ENCODE data around the gene PRAME. TPM values are rescaled to one million over a fixed set of nuclear protein-coding genes. Genes with fewer than 3 reads are reported as not detected.

Gene PRAME
- total RNA-seq, 2 donors from 2014 or later: not detected

DNA sequence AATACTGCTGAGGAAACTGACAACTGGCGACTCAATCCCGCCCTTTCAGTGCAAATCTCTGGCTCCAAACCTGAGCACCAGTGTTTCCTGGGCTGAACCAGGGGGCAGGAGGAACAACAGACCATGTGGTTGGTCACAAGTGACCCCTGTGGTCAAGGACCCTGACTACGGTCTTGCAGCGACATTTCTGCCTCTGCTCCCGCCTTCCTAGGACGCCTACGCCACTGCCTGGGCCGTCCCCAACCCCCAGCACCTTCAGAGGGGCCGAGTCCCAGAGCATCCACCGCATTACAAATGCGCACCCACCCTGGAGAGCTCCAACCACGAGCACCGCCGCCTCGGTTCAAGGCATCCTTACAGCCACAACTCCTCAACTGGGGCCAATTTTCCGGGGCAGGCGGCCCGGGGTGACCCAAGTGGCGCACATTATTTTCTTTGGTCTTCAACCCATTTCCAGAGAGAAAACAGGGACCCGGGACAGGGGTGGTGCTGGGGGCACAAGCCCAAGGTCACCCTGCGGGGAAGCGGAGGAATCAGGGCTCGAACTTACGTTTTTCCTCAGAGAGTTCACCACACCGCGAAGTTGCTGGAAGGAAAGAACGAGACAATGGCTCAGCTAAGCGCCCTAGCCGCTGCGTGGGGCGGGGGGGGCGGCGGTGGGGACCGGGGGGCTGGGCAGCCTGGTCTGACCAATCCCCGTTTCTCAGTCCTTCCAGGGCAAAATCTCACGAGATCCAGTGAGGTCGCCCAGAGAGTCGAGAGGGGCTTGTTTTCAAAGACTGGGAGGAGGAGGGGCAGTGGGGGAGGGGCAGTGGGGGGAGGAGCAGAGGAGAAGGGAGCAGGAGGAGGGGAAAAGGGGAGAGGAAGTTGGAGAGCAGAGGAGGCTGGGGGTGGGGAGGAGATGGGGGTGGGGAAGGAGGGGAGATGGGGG is 1.8 kb downstream of the PRAME start:
- Histone ChIP-seq H3K36me3 (no peaks in the 10 kb centered on the region), H3K27ac (no peak overlapping the region), H3K4me1 (ENCODE audit: control insufficient read depth in 1 of 2, low read depth in 2 of 2) (no peaks in the 10 kb centered on the region), H3K4me3 (no peak overlapping the region), H3K9me3 (no peaks in the 10 kb centered on the region), H3K27me3 (replicated peaks; ENCODE audit: insufficient read depth) (no peaks in the 10 kb centered on the region)
- no peak for ATAC-seq (ENCODE audit: insufficient number of reproducible peaks, low FRiP score, low read depth)
- TF ChIP-seq, protein P1, sequence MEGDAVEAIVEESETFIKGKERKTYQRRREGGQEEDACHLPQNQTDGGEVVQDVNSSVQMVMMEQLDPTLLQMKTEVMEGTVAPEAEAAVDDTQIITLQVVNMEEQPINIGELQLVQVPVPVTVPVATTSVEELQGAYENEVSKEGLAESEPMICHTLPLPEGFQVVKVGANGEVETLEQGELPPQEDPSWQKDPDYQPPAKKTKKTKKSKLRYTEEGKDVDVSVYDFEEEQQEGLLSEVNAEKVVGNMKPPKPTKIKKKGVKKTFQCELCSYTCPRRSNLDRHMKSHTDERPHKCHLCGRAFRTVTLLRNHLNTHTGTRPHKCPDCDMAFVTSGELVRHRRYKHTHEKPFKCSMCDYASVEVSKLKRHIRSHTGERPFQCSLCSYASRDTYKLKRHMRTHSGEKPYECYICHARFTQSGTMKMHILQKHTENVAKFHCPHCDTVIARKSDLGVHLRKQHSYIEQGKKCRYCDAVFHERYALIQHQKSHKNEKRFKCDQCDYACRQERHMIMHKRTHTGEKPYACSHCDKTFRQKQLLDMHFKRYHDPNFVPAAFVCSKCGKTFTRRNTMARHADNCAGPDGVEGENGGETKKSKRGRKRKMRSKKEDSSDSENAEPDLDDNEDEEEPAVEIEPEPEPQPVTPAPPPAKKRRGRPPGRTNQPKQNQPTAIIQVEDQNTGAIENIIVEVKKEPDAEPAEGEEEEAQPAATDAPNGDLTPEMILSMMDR (IDR thresholded peaks at IDR 0.05): no peak
- no peak for DNase-seq (ENCODE audit: low spot score)

DNA sequence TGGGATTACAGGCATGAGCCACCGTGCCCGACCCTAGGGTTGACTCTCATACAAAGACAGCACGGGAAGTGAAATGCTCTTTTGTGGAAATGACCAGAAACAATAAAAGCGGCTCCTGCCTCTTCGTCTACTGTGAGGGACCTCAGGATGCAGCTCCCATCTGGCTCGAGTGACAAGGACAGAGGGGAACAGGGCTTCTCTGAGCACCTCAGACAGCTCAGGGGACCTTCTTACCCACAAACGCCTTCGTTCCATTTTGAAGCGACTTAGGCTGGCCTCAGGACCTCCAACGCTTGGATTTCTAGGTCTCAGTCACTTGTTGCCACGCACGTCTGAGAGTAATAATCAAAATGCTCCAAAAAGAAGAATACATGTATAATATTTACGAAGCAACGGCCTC is 2.5 kb downstream of the PRAME start:
- no peaks in the 10 kb centered on the region for H3K9me3 ChIP-seq
- H3K36me3 ChIP-seq: no peaks in the 10 kb centered on the region
- no peak overlapping the region for H3K4me3 ChIP-seq
- no peak for ATAC-seq (ENCODE audit: insufficient number of reproducible peaks, low FRiP score, low read depth)
- TF ChIP-seq, protein P1 (IDR thresholded peaks at IDR 0.05): no peak
- no peak overlapping the region for H3K27ac ChIP-seq
- no peaks in the 10 kb centered on the region for H3K27me3 ChIP-seq (replicated peaks; ENCODE audit: insufficient read depth)
- no peaks in the 10 kb centered on the region for H3K4me1 ChIP-seq (ENCODE audit: control insufficient read depth in 1 of 2, low read depth in 2 of 2)
- DNase-seq (ENCODE audit: low spot score): no peak

DNA sequence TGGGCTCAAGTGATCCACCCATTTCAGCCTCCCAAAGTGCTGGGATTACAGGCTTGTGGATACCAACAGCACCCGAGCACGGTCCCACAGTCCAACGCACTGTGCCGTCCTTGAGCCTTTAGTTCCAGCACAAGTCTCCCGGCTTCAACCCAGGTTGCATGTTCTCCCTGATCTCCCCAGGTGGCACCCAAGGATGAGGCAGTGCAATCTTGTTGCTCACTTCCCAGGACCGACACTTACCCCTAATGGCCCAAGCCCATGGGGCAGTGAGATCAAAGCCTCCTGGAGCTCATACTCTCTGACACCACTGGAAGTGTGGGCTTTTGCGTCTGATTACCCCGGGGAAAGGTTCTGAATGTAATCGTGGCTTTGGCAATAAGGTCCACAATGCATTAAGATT is 3.5 kb downstream of the PRAME start:
- no peak overlapping the region for H3K27ac ChIP-seq
- ATAC-seq (ENCODE audit: insufficient number of reproducible peaks, low FRiP score, low read depth) (no peak), DNase-seq (ENCODE audit: low spot score) (no peak)
- no peaks in the 10 kb centered on the region for H3K27me3 ChIP-seq (replicated peaks; ENCODE audit: insufficient read depth)
- no peaks in the 10 kb centered on the region for H3K36me3 ChIP-seq
- no peaks in the 10 kb centered on the region for H3K9me3 ChIP-seq
- no peaks in the 10 kb centered on the region for H3K4me1 ChIP-seq (ENCODE audit: control insufficient read depth in 1 of 2, low read depth in 2 of 2)
- TF ChIP-seq, protein P1 (IDR thresholded peaks at IDR 0.05): no peak
- no peak overlapping the region for H3K4me3 ChIP-seq

DNA sequence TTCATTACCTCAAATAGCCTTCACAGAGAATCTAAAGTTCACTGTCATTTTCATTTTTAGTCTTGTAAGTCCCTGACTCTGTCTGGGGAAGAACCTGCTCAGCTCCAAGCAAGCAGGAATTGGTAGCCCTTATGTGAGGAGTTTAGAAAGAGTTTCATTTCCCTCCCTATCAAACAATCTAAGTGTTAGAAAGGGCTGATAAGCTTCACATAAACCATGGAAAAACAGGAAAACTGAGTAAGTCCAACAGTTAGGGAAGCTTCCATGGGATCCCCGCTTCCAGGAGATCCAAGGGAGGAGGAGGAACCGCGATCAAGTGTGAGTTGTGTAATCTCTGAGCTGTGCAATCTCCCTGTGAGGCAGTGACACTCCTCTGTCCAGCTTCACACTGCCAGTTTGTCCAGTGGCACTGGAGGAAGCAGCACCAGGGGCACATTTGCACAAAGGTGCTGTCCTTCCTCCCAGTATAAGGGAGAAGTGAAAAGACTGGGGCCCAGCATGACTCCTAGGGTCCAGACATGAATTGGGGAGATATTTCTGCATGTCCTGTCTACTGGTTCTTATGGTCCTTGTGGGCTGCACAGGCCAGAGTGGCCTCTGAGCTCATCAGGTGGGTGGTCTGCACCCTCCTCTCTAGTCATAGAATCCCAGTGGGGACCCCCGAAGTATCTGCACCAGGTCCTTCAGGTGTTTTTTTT is 4.3 kb downstream of the PRAME start:
- no peak for ATAC-seq (ENCODE audit: insufficient number of reproducible peaks, low FRiP score, low read depth)
- H3K36me3 ChIP-seq: no peaks in the 10 kb centered on the region
- no peaks in the 10 kb centered on the region for H3K9me3 ChIP-seq
- no peak overlapping the region for H3K4me3 ChIP-seq
- no peaks in the 10 kb centered on the region for H3K27me3 ChIP-seq (replicated peaks; ENCODE audit: insufficient read depth)
- no peak for DNase-seq (ENCODE audit: low spot score)
- no peak overlapping the region for H3K27ac ChIP-seq
- no peaks in the 10 kb centered on the region for H3K4me1 ChIP-seq (ENCODE audit: control insufficient read depth in 1 of 2, low read depth in 2 of 2)
- TF ChIP-seq, protein P1 (IDR thresholded peaks at IDR 0.05): no peak

Measured in thoracic aorta (tissue), 2 donors.